HL-60 (cell line): Measurements from ENCODE around the gene IL17B.

Source experiments
- CTCF ChIP-seq: IDR thresholded peaks from one replicate; pipeline ENCODE4 v1.5.1; 2011; ENCODE audit warnings: low read length, control low read depth, inconsistent platforms; ENCODE audit not compliant: insufficient read depth
- POLR2AphosphoS5 ChIP-seq: IDR thresholded peaks from 2 replicates; pipeline ENCODE4 v1.6.1; 2012; ENCODE audit warnings: low read depth

GRCh38 chr5:149422366-149423048 is 43.4 kb upstream of the IL17B start:
- TF ChIP-seq CTCF: no peak
- TF ChIP-seq POLR2AphosphoS5: no peak
